HG02970 (cell line): ENCODE measurements around the gene RAP1GAP.

Experiments used
- ATAC-seq: cut with Tn5 transposase; IDR thresholded peaks from one replicate; pipeline ENCODE4 v1.9.1; 2021; ENCODE audit warnings: mild to moderate bottlenecking, moderate library complexity, moderate number of reproducible peaks; ENCODE audit not compliant: unreplicated experiment, low FRiP score

Gene RAP1GAP

DNA sequence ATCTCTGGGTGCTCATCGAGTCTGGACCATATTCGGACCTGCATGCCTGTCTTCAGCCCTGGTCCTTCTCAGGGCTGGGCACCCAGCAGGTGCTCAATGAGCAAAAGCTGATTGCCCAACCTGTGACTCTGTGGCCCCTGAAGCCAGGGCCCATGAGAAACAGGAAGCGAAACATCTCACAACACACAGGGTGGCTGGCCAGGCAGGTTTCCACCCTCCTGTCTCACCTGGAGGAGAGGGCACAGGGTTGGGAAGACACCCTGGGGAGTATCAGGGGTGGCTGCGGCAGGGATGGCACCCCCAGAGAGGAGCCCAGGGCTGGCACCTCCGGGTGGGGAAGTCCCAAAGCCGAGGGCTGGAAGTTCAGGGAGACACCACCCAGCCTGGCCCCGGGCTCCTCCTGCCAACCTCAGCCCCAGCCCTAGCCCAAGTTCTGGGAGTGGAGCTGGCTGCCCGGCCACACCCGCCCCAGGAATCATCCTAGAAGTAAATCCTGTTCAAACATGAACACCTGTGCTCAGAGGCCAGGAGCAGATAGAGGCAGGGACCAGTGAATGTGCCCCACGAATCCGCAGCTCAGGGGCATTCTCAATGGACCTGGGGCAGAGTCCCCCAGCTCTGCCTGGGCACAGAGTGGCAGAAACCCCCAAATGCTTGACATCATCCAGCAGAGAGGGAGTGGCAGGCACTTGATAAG, 54.6 kb downstream of the RAP1GAP start:
- no peak for ATAC-seq

DNA sequence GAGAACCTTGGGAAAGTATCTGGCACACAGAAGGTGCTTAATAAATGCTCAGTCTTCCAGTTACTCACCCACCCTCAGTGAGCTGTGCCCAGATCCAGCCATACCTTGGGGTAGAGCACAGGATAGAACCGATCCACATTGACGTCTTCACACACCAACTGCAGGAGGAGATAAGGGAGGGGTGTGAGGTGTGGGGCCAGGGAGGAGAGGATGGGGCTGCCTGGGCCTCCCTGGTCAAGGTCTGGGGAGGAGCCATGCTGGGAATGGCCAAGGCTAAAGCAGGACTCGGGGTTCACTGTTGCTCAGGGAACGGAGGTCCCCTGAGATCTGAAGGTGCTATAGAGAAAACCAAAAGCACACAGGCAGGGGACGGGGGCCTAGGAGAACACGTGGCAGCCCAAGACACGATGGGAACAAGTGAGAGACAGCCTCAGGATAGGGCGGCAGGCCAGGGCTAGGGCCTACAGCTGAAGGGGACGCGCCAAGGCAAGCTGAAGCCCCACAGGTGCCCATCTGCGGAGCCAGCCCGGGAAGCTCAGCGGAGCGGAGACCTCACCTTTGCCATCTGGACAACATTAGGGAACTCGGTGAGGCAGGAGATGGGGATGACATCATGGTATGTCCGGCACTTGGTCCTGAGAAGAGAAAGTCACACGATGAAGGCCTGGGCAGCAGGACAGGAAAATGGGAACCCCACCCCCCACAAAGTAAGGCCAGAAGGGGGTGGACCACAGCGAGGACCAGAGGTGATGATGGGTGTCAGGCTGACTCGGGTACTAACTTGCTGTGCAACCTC, 55.9 kb downstream of the RAP1GAP start:
- ATAC-seq = no peak

DNA sequence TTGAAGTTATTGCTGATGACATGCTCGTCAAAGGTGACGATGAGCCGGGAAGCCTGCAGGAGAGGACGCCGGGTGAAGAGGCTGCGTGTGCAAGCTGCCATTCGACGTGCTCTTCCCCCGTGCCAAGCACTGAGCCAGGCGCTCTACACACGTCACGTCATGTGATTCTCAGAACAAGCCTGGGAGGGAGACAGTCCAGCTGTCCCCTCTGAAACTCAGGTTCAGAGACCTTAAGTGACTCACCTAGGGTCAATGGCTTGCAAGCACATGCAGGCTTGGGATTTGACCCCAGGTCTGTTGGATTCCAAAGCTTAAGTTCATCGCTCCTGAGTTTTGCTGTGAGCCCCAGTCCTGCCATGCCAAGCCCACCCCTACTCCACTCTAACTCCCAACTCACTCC, 57.1 kb downstream of the RAP1GAP start:
- no peak for ATAC-seq

DNA sequence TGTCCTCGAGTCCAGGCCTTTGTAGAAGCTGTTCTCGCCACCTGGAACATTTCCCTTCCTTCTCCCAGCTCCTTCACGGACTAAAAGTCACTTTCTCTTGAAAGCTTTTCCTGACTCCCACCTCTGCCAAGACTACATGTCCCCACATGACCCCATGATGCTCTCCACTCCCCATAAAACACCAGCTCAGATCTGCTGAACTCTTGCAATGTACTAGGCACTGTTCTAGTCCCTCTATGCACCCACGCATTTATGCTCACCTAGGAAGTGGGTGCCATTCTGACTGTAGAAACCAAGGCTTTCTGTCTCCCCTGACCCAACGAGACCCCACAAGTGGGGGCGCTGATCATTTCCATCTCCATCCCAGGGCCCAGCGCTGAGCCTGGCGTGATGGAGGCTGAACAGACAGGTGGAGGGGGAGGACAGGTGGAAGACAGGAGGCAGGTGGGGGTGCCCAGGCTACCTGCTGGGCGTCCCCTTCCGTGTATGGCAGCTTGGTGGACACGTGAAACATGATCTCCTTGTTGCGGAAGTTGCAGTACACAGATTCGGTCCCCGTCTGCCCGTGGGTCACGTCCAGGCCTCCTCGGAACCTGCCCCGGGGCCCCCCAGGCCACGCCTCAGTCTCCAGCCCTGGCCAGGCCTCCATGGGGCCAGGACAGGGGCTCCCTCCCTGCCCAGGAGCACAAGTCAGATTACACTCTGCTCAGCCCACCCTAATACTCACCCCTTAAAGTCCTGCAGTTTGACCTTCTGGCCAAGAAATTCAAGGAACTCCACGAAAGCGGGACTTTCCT, 58.0 kb downstream of the RAP1GAP start:
- no peak for ATAC-seq

GRCh38 chr1:21610027-21610426, 59.1 kb downstream of the RAP1GAP start:
- no peak for ATAC-seq

DNA sequence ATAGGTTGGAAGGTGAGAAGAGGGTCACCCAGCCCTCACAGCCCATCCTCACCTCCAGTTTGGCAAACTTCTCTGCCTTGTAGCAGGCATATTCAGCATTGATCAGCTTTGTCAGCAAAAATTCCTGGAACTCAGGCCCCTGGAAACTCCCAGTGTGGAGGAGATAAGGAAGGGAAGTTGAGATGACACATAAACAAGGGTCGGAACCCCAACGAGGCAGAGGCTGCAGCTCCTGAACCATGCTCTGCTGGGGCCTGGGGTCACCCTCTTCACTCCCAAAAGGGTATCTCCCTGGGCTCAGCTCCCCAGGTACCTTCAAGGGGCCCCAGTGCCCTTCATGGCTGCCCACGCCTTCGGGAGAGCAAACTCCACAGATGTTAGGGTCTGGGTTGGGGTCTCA, 60.4 kb downstream of the RAP1GAP start:
- no peak for ATAC-seq

DNA sequence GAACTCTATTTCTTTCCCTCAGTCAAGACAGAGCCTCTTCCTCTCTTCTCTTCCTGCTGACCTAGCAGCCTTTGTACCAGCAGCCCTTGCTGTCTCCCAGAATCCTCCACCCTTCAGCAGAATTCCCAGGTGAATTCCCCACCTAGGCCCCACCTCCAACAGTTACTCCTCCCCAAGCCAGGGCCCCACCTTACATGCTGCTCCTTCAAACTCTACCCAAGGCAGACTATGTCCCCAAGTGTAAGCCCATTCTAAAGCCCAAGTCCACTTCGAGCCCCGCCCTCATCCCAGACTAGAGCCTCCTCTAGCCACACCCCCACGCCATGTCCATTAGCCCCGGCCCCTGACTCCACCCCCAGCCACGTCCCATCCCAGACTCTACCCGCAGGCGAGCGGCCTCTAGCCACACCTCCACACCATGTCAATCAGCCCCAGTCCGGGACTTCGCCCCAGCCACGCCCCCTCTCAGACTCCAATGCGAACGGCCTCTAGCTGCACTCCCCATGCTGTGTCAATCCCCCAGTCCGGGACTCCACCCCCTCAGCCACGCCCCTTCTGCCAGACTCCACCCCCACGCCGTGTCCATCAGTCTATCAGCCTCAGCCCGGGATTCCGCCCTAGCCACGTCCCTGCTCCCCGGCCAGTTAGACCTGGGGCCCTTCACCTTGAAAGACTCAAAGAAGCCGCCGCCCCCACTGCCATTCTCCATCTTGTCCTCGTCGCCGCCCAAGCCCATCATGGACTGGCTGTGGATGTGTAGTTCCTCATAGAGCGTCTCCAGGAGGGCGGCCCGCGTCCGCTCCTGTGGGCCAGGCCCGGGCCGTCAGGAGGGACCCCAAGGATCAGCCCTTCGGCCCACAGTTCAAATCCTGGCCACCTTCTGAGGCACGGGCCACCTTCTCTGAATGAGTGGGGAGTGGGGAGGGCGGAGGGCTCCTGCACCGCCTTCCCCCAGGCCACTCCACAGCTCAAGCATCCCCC, 61.3 kb downstream of the RAP1GAP start:
- no peak for ATAC-seq

GRCh38 chr1:21605964-21606705, 63.0 kb downstream of the RAP1GAP start:
- no peak for ATAC-seq

- ATAC-seq = no peak
These were observed 64.0 kb downstream of the RAP1GAP start for GRCh38 chr1:21605012-21605715.

DNA sequence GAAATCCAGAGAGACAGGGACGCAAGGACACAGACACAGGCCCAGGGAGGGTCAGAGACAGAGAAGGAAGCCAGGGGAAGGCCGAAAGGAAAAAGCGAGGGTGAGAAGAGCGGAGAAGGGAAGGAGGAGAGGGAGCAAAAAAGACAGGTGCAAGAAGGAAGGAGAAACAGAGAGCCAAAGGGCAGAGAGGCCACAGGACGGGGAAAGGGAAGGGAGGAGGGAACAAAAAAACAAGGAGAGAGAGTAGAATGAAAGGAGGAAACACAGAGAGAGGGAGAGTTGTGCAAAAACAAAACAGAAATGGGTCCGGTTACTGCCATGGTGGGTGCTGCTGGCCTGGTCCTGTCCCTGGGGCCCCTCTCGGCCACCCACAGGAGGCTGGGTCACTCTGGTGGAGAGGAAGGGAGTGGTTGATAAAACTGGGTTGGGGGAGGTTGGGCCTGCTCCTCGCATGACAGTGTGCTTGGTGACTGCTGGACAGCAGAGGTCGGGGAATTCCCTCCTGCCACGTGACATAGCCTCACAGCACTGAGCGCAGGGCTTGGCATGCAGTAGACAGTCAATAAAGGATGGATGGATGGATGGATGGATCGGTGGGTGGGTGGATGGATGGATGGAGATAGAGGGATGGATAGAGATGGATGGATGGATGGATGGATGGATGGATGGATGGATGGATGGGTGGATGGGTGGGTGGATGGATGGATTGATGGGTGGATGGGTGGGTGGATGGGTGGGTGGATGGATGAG, 64.8 kb downstream of the RAP1GAP start:
- ATAC-seq = no peak

DNA sequence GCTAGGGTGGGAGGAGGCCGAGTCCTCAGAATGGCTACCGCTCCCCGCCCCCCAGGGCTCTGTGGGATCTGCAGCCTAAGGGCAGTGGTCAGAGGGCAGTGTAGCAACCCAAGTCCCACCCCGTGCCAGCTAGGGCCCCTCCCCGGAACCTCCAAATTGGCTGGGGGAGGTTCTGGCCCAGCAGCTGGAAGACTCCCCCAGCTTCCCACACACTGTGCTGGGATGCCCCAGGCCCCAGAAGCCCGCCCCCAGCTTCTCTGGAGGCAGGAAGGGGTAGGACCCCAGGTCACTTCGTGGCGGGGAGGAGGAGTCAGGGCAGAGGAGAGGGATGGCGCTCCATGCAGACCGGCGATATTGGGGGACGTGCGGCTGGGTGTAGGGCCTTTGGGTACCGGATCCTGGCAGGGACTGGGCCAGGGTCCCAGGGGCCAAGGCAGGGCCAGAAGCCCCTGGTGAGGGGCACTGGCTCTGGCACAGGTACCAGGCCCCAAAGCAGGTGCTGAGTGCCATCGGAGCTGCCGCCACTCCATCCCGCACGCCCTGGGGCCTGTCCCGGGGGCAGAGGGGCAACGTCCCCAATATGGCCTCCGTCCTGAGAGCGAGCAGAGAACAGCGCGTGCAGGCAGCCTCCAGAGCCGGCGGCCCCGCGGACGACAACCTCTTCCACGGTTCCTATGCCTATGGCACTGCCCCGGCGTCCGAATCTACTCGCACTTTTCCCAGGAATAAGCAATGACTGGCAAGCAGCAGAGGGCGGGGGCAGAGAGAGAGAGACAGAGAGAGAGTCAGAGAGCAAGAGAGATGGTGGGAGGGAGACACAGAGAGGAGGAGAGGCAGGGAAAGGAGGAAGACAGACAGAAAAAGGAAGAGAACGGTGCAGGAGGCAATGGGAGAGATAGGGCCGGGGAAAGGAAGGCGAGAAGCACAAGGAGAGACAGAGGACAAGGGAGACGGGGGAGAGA, 65.7 kb downstream of the RAP1GAP start:
- no peak for ATAC-seq

DNA sequence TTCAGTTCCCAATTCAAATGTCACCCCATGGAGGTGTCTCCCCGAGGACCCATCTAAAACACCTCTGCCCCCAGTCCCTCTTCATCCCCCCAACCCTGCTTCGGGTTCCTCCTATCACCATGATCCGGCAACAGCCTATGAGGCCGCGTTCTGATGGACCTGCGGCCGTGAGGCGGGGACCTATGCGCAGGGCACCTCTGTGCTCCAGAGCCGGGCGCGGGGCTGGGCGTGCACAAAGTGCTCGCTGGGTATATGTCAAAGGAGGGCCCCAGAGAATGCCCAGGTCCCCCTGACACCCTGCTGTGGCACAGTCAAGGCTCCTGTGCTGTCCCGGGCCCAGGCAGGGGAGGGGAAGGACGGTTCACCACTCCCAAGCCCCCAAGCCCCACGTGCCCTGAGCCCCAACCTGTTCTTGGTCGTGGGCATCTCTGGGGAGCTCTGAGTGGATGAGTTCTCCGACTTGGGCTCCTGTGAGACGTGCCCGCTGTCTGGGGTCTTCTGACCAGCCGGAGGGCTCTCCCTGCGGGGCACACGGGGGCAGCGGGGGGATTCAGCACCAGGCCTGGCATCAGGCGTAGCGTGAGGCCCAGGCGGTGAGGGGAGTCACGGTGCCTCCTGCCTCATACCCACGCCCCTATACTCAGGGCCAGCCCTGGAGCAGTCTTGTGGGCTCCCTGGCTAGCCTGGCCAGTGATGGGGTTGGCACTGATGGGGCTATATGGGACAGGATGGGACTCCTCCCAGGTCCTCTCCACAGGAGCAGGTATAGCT, 67.7 kb downstream of the RAP1GAP start:
- no peak for ATAC-seq

DNA sequence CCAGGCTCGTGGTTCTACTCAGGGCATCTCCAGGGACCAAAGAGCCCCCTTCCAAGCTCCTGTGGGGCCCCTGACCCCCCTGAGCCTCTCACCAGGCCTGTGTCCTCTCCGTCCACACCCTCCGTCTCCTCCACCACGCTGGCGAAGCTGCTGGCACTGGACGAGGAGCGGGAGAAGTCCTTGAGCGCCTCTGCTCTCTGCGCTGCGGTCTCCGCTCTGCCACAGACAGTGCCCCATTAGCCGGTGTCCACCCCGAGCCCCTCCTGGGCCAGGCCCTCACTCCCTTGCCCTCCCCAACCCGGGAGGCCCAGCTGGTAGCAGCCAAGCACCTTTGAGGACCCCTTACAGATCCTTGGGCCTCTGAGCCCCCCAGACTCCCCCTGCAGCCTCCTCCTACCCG, 69.8 kb downstream of the RAP1GAP start:
- no peak for ATAC-seq

- no peak for ATAC-seq
These were observed 70.3 kb downstream of the RAP1GAP start for GRCh38 chr1:21598904-21599303.

GRCh38 chr1:21598417-21598816, 70.7 kb downstream of the RAP1GAP start:
- ATAC-seq = no peak

DNA sequence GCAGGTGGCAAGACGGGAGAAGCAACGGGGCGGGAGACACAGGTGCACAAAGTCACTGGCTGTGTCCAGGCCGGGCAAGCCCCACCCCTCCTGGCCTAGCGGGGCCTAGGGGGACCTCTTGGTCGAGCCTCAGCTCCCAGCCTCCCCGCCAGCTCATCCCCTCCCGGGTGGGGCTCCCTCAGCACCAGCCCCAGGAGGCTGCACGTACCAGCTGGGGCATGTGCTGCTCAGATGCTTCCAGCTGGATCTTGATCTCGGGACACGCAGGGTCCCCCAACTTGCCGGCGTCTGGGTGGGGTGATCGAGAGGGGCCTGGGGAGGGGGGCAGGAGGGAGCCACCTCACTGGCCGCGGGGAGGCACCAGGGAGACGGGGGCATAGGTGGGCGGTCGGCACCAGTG, 71.4 kb downstream of the RAP1GAP start:
- no peak for ATAC-seq
